ENCODE measurements around the gene TENM4.

Gene TENM4

GRCh38 chr11:79028225-79028624, 412.6 kb downstream of the TENM4 start:
- no peak for DNase-seq (ENCODE audit: low read depth)
- no peak overlapping the region for H3K4me3 ChIP-seq (ENCODE audit: low read depth, low read length)
- TF ChIP-seq CTCF (conservative IDR thresholded peaks at IDR 0.05; ENCODE audit: low read depth, low read length) = no peak

- peak; percentile 34 for DNase-seq (ENCODE audit: low read depth)
- no peak overlapping the region for H3K4me3 ChIP-seq (ENCODE audit: low read depth, low read length)
- TF ChIP-seq CTCF (conservative IDR thresholded peaks at IDR 0.05; ENCODE audit: low read depth, low read length) = no peak
Observed at GRCh38 chr11:79026803-79027445, 413.9 kb downstream of the TENM4 start.

- DNase-seq (ENCODE audit: low read depth) = no peak
- TF ChIP-seq CTCF (conservative IDR thresholded peaks at IDR 0.05; ENCODE audit: low read depth, low read length) = no peak
- H3K4me3 ChIP-seq (ENCODE audit: low read depth, low read length) = no peak overlapping the region
Observed at GRCh38 chr11:79025622-79026021, 415.2 kb downstream of the TENM4 start.

- TF ChIP-seq CTCF (conservative IDR thresholded peaks at IDR 0.05; ENCODE audit: low read depth, low read length) = no peak
Observed at GRCh38 chr11:79025097-79025496, 415.7 kb downstream of the TENM4 start.

GRCh38 chr11:79022265-79022664, 418.6 kb downstream of the TENM4 start:
- H3K4me3 ChIP-seq (ENCODE audit: low read depth, low read length) = no peak overlapping the region
- TF ChIP-seq CTCF (conservative IDR thresholded peaks at IDR 0.05; ENCODE audit: low read depth, low read length) = no peak
- no peak for DNase-seq (ENCODE audit: low read depth)

More at GRCh38 chr11:79025097-79025496, 415.7 kb downstream of the TENM4 start:
- no peak overlapping the region for H3K4me3 ChIP-seq (ENCODE audit: low read depth, low read length)
- DNase-seq (ENCODE audit: low read depth) = no peak

GRCh38 chr11:79021601-79022000, 419.2 kb downstream of the TENM4 start:
- TF ChIP-seq CTCF (conservative IDR thresholded peaks at IDR 0.05; ENCODE audit: low read depth, low read length) = no peak
- no peak overlapping the region for H3K4me3 ChIP-seq (ENCODE audit: low read depth, low read length)
- DNase-seq (ENCODE audit: low read depth) = no peak

- no peak overlapping the region for H3K4me3 ChIP-seq (ENCODE audit: low read depth, low read length)
Observed at GRCh38 chr11:79019975-79020374, 420.9 kb downstream of the TENM4 start.

More at GRCh38 chr11:79019975-79020374, 420.9 kb downstream of the TENM4 start:
- no peak for TF ChIP-seq CTCF (conservative IDR thresholded peaks at IDR 0.05; ENCODE audit: low read depth, low read length)
- DNase-seq (ENCODE audit: low read depth) = no peak

Measured in choroid plexus epithelial cell (primary cell).